ENCODE data around the gene BRD7. TPM values are rescaled to one million over a fixed set of nuclear protein-coding genes. Genes with fewer than 3 reads are reported as not detected.

Gene BRD7
- total and polyA plus RNA-seq, 2 of the 13 experiments (the other 11 are each of a cell fraction or from before 2014, with no cell fraction given) = 82.3 to 149 TPM

DNA sequence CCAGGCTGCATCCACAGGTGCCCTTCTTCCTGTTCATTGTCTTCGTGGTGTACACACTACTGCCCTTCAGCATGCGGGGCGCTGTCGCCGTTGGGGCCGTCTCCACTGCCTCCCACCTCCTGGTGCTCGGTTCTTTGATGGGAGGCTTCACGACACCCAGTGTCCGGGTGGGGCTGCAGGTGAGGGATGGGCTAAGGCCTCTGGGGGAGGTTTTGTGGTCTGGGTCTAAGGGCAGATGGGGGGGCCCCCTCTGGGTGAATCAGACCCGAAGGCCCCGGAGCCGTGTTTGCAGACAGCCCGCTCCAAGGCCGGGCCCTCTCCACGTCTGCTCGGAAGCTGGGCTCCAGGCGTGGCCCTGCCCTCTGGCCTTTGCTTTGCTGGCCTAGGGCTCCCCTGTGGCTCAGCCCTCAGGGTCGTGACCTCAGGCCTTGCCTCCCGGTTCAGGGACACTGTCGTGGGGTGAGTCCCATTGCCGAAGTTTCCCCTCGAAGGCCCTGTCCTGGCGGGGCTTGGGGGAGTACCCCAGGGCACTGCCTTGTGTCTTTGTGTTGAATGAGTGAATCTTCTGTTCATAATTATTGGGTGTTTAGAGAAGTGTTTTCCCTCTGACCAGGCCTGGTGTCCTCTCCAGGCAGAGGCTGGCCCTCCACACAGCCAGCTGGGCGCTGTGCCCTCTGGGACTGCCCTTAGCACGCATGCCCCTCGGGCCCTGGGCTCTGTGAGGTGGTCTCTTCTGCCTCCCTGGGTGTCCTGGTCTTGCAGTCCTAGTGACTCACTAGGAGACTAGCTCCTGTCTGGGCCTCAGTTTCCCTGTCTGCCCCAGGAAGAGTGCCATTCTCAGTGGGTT lies 76.8 kb downstream of the BRD7 start (continued):
- TF ChIP-seq, protein P1, sequence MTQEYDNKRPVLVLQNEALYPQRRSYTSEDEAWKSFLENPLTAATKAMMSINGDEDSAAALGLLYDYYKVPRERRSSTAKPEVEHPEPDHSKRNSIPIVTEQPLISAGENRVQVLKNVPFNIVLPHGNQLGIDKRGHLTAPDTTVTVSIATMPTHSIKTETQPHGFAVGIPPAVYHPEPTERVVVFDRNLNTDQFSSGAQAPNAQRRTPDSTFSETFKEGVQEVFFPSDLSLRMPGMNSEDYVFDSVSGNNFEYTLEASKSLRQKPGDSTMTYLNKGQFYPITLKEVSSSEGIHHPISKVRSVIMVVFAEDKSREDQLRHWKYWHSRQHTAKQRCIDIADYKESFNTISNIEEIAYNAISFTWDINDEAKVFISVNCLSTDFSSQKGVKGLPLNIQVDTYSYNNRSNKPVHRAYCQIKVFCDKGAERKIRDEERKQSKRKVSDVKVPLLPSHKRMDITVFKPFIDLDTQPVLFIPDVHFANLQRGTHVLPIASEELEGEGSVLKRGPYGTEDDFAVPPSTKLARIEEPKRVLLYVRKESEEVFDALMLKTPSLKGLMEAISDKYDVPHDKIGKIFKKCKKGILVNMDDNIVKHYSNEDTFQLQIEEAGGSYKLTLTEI (CRISPR knock-in tag; conservative IDR thresholded peaks at IDR 0.05) = no peak
- TF ChIP-seq CAMTA2 (CRISPR knock-in tag; IDR thresholded peaks at IDR 0.05; ENCODE audit: borderline replicate concordance) (no peak), NAIF1 (CRISPR knock-in tag; IDR thresholded peaks at IDR 0.05; ENCODE audit: borderline replicate concordance) (no peak), RAD51 (IDR thresholded peaks at IDR 0.05; ENCODE audit: borderline replicate concordance) (no peak), SIN3A (IDR thresholded peaks at IDR 0.05; ENCODE audit: borderline replicate concordance, low read depth, low read length) (no peak), CBX5 (CRISPR knock-in tag; IDR thresholded peaks at IDR 0.05; ENCODE audit: borderline replicate concordance) (no peak; the same call in 1 of the 2 replicates), TBL1XR1 (IDR thresholded peaks at IDR 0.05; ENCODE audit: borderline replicate concordance, low read length, partially characterized antibody) (no peak), EED (CRISPR knock-in tag; IDR thresholded peaks at IDR 0.05) (no peak), TBX2 (CRISPR knock-in tag; IDR thresholded peaks at IDR 0.05; ENCODE audit: borderline replicate concordance) (peak; percentile 86), SMAD1 (CRISPR knock-in tag; IDR thresholded peaks at IDR 0.05; ENCODE audit: borderline replicate concordance, low read depth) (no peak; the same call in 1 of the 2 replicates), ZNF234 (CRISPR knock-in tag; conservative IDR thresholded peaks at IDR 0.05) (no peak), AKAP8 (CRISPR knock-in tag; IDR thresholded peaks at IDR 0.05) (no peak; the same call in 1 of the 2 replicates), SOX5 (CRISPR knock-in tag; IDR thresholded peaks at IDR 0.05; ENCODE audit: borderline replicate concordance) (peak; percentile 66), RBM39 (IDR thresholded peaks at IDR 0.05; ENCODE audit: low read depth, low read length, poor library complexity, severe bottlenecking) (peak; percentile 37), TGIF2 (CRISPR knock-in tag; IDR thresholded peaks at IDR 0.05) (no peak), ETV6 (CRISPR knock-in tag; conservative IDR thresholded peaks at IDR 0.05) (no peak; the same call in 1 of the 2 replicates), ZNF607 (CRISPR knock-in tag; IDR thresholded peaks at IDR 0.05; ENCODE audit: borderline replicate concordance) (peak; percentile 49), ZNF24 (IDR thresholded peaks at IDR 0.05) (no peak)
- TF ChIP-seq, protein P2, sequence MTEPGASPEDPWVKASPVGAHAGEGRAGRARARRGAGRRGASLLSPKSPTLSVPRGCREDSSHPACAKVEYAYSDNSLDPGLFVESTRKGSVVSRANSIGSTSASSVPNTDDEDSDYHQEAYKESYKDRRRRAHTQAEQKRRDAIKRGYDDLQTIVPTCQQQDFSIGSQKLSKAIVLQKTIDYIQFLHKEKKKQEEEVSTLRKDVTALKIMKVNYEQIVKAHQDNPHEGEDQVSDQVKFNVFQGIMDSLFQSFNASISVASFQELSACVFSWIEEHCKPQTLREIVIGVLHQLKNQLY (CRISPR knock-in tag; IDR thresholded peaks at IDR 0.05) = peak; percentile 78; the same call in 1 of the 2 replicates
- TF ChIP-seq, protein P3, sequence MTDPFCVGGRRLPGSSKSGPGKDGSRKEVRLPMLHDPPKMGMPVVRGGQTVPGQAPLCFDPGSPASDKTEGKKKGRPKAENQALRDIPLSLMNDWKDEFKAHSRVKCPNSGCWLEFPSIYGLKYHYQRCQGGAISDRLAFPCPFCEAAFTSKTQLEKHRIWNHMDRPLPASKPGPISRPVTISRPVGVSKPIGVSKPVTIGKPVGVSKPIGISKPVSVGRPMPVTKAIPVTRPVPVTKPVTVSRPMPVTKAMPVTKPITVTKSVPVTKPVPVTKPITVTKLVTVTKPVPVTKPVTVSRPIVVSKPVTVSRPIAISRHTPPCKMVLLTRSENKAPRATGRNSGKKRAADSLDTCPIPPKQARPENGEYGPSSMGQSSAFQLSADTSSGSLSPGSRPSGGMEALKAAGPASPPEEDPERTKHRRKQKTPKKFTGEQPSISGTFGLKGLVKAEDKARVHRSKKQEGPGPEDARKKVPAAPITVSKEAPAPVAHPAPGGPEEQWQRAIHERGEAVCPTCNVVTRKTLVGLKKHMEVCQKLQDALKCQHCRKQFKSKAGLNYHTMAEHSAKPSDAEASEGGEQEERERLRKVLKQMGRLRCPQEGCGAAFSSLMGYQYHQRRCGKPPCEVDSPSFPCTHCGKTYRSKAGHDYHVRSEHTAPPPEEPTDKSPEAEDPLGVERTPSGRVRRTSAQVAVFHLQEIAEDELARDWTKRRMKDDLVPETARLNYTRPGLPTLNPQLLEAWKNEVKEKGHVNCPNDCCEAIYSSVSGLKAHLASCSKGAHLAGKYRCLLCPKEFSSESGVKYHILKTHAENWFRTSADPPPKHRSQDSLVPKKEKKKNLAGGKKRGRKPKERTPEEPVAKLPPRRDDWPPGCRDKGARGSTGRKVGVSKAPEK (CRISPR knock-in tag; IDR thresholded peaks at IDR 0.05; ENCODE audit: borderline replicate concordance) = 0 out of 2 replicates have a peak, but pooled peaks have one; percentile 34
- TF ChIP-seq, protein P4, sequence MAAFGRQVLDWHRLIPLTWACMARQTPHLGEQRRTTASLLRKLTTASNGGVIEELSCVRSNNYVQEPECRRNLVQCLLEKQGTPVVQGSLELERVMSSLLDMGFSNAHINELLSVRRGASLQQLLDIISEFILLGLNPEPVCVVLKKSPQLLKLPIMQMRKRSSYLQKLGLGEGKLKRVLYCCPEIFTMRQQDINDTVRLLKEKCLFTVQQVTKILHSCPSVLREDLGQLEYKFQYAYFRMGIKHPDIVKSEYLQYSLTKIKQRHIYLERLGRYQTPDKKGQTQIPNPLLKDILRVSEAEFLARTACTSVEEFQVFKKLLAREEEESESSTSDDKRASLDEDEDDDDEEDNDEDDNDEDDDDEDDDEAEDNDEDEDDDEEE (CRISPR knock-in tag; IDR thresholded peaks at IDR 0.05) = no peak

Measured in HepG2 (cell line).